GM12878 (cell line): Measurements from ENCODE around the gene SLC23A2. TPM values are rescaled to one million over a fixed set of nuclear protein-coding genes. Genes with fewer than 3 reads are reported as not detected.

Experiments used
- ATAC-seq: fragments of 200-7000 bp; cut with Tn5 transposase; 3 replicates; pipeline ENCODE4 v1.9.1; 2020; ENCODE audit warnings: mild to moderate bottlenecking, moderate library complexity
- BruUV-seq: library from RNA; stranded (reverse); fragments of 400-500 nt; replicated peaks from 2 replicates; lab custom pipeline; 2021; lab: Mats Ljungman, UMichigan
- CTCF ChIA-PET: fragments of 300-600 bp; sonication (Branson Sonifier 250); formaldehyde crosslinking; extraction: SDS; loops from one replicate; lab custom pipeline; 2021; ENCODE audit warnings: inconsistent platforms; lab: Yijun Ruan, JAX
- POLR2A ChIA-PET: fragments of 350-600 bp; formaldehyde crosslinking; extraction: SDS; loops from one replicate; lab custom pipeline; 2021; ENCODE audit warnings: inconsistent platforms; lab: Charles Lee
- RAD21 ChIA-PET: fragments of 300-600 bp; sonication (Branson Sonifier 250); formaldehyde crosslinking; loops from one replicate; lab custom pipeline; 2023; ENCODE audit warnings: antibody characterized with exemption; ENCODE audit not compliant: unreplicated experiment; lab: Charles Lee
- SMC1A ChIA-PET: fragments of 300-600 bp; sonication (Branson Sonifier 250); formaldehyde crosslinking; loops from one replicate; lab custom pipeline; 2023; ENCODE audit not compliant: unreplicated experiment, uncharacterized antibody; lab: Charles Lee
- DNase-seq: peaks from one replicate; pipeline ENCODE4 v3.0.0-alpha.2; 2011; ENCODE audit warnings: low read depth, low spot score
- FAIRE-seq: peaks from 3 replicates; lab custom pipeline; 2011; peaks lifted over from hg19 to GRCh38; lab: Jason Lieb, UNC
- H2AFZ ChIP-seq: 2 replicates; pipeline ENCODE4 v1.6.0; 2011; ENCODE audit warnings: low read depth, low read length, control low read depth; ENCODE audit not compliant: control insufficient read depth
- H3K27ac ChIP-seq: 2 replicates; pipeline ENCODE4 v1.5.1; 2011; ENCODE audit warnings: control low read depth; ENCODE audit not compliant: control insufficient read depth, insufficient read depth
- H3K27me3 ChIP-seq, 2 experiments: replicated peaks in 1 of 2; 2 replicates each; pipeline versions ENCODE4 v1.6.0 to v1.6.1; 2011; ENCODE audit warnings: low read length in 1 of 2; ENCODE audit not compliant: control insufficient read depth in 2 of 2, insufficient read depth in 2 of 2
- H3K36me3 ChIP-seq, 2 experiments: 2 replicates each; pipeline ENCODE4 v1.5.1; 2011; ENCODE audit warnings: low read length in 1 of 2; ENCODE audit not compliant: control insufficient read depth in 2 of 2, insufficient read depth in 2 of 2
- H3K4me1 ChIP-seq: 2 replicates; pipeline ENCODE4 v1.6.1; 2011; ENCODE audit warnings: mild to moderate bottlenecking, low read length, moderate library complexity, mixed read lengths; ENCODE audit not compliant: control insufficient read depth, insufficient read depth
- H3K4me2 ChIP-seq: 2 replicates; pipeline ENCODE4 v1.6.0; 2011; ENCODE audit warnings: control low read depth; ENCODE audit not compliant: control insufficient read depth, insufficient read depth
- H3K4me3 ChIP-seq: fragments of 200-600 bp; sonication (generic); 2 replicates; pipeline ENCODE4 v1.5.1; 2016
- H3K79me2 ChIP-seq: 2 replicates; pipeline ENCODE4 v1.6.0; 2011; ENCODE audit warnings: low read length; ENCODE audit not compliant: control insufficient read depth, insufficient read depth
- H3K9ac ChIP-seq: 2 replicates; pipeline ENCODE4 v1.8.0; 2011; ENCODE audit warnings: low read length, control low read depth, mixed read lengths; ENCODE audit not compliant: control insufficient read depth, insufficient read depth
- H3K9me3 ChIP-seq: replicated peaks from 3 replicates; pipeline ENCODE4 v1.5.1; 2011; ENCODE audit warnings: mild to moderate bottlenecking, low read length; ENCODE audit not compliant: control insufficient read depth, insufficient read depth
- H4K20me1 ChIP-seq: 2 replicates; pipeline ENCODE4 v1.6.0; 2011; ENCODE audit not compliant: control insufficient read depth, insufficient read depth
- ATF3 ChIP-seq: IDR thresholded peaks from 2 replicates; pipeline ENCODE4 v1.6.1; 2011; ENCODE audit warnings: low read depth, mild to moderate bottlenecking, low read length, moderate library complexity, borderline replicate concordance; ENCODE audit errors: extremely low read depth
- CBX3 ChIP-seq: fragments of 200-600 bp; sonication (generic); IDR thresholded peaks from 2 replicates; pipeline ENCODE4 v1.6.1; 2016; ENCODE audit warnings: low read depth, borderline replicate concordance
- CREB1 ChIP-seq: IDR thresholded peaks from 2 replicates; pipeline ENCODE4 v1.6.1; 2012; ENCODE audit warnings: low read depth, mild to moderate bottlenecking, inconsistent platforms
- HDGF ChIP-seq: fragments of 450-650 bp; IDR thresholded peaks from 2 replicates; pipeline ENCODE4 v1.6.1; 2016; ENCODE audit warnings: antibody characterized with exemption
- JUNB ChIP-seq: IDR thresholded peaks from 2 replicates; pipeline ENCODE4 v1.6.1; 2016; ENCODE audit warnings: antibody characterized with exemption, mild to moderate bottlenecking
- RFX5 ChIP-seq: IDR thresholded peaks from 2 replicates; pipeline ENCODE4 v1.6.1; 2011; ENCODE audit warnings: low read depth, low read length, improper control_type of control experiment
- SIX5 ChIP-seq: IDR thresholded peaks from 2 replicates; pipeline ENCODE4 v1.6.1; 2011; ENCODE audit warnings: mild to moderate bottlenecking, low read depth, low read length, moderate library complexity; ENCODE audit not compliant: severe bottlenecking
- SMC3 ChIP-seq: IDR thresholded peaks from 2 replicates; pipeline ENCODE4 v1.6.1; 2011; ENCODE audit warnings: low read length, improper control_type of control experiment, borderline replicate concordance
- WGBS: methylation state at CpG from one replicate; pipeline ENCODE4 v1.1.6; 2016; ENCODE audit warnings: low lambda C conversion rate; ENCODE audit not compliant: insufficient replicate concordance, insufficient coverage; ENCODE audit errors: missing lambda C conversion rate; 5-methylcytosine and 5-hydroxymethylcytosine counted together
- in situ Hi-C: fragments of 300-500 bp; cut with MboI; formaldehyde crosslinking; loops from 9 replicates; pipeline ENCODE4 v1.14.3; 2018; ENCODE audit warnings: mixed read lengths
- intact Hi-C: fragments of 100-400 bp; cut with micrococcal nuclease; formaldehyde crosslinking; loops from one replicate; pipeline ENCODE4 v1.14.2; 2022; ENCODE audit not compliant: unreplicated experiment
- polyA plus RNA-seq, 11 experiments: library from polyadenylated mRNA; depleted of rRNA in 4 of 11; unstranded in 6 of 11; stranded (reverse) in 5 of 11; fragments of >200 nt; fragmentation: Nextera tagmentation in 4 of 11; fragmentation: Illumina TruSeq in 1 of 11; extraction: Ambion mirVana in 4 of 11; extraction: Trizol in 1 of 11; gene quantifications; 1 replicate in 1 of 11; 2 replicates in 10 of 11; pipeline versions ENCODE4 v1.2.1 to v1.2.3, GENCODE V29; 2011 to 2016; ENCODE audit warnings: inconsistent platforms in 2 of 11, missing spikeins in 2 of 11, low read depth in 1 of 11
- total RNA-seq, 4 experiments: library from RNA; depleted of rRNA in 3 of 4; stranded (reverse); fragments of >200 nt in 3 of 4; fragmentation: Illumina TruSeq in 1 of 4; extraction: Trizol in 1 of 4; gene quantifications; 2 replicates each; pipeline versions ENCODE4 v1.2.1 to v1.2.3, GENCODE V29; 2013 to 2021
- TF ChIP-seq, protein P1 (sequence below), 3 experiments: IDR thresholded peaks in 2 of 3; conservative IDR thresholded peaks in 1 of 3; 2 replicates each; pipeline ENCODE4 v1.5.1; 2011; ENCODE audit warnings: low read depth in 3 of 3, low read length in 3 of 3, mild to moderate bottlenecking in 3 of 3, control low read depth in 2 of 3, moderate library complexity in 2 of 3, inconsistent platforms in 1 of 3, mixed read lengths in 1 of 3; ENCODE audit not compliant: control insufficient read depth in 2 of 3, insufficient read depth in 1 of 3; ENCODE audit errors: extremely low read depth in 1 of 3

Gene SLC23A2
- total and polyA plus RNA-seq, 10 of the 15 experiments (the other 5 are each of a cell fraction or from before 2014, with no cell fraction given): 4.4 to 56.1 (median 35.5) TPM

DNA sequence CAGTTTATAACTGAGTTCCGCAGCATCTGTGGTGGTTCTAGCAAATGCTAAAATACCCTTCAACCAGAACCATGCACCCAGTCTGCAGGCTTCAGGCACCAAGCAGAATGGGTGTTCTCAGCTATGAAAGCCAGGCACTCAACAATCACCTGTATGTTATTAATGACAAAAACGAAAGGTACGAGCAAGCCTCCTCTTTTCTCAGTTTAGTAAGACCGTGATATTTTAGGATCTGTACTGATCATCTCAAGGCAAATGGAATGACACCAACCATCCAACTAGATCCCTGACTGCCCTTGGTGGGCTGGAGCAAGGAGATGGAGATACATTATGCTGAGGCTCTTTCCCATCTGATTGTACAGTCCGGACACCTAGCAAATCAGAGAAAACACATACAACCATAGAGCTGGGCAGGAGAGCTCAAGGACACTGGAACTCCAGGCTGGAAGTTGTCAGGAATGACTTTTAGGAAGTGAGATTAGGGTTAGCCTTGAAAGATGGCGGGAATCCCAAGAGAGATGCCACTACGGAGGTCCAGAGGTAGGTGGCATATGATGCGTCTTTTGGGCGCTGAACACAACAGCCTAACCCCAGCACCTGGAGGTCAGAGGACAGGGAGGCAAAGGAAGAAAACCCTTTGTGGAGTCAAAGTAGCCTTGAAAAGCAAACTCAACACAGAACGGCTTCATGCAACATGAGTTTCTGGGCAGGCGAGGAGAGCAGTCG, 33.4 kb downstream of the SLC23A2 start (continued):
- no peak for TF ChIP-seq HDGF
- TF ChIP-seq CREB1: no peak
- TF ChIP-seq RFX5: no peak
- no peak for TF ChIP-seq CBX3
- TF ChIP-seq SMC3: no peak
- no peak for TF ChIP-seq SIX5
- no peak for TF ChIP-seq ATF3

DNA sequence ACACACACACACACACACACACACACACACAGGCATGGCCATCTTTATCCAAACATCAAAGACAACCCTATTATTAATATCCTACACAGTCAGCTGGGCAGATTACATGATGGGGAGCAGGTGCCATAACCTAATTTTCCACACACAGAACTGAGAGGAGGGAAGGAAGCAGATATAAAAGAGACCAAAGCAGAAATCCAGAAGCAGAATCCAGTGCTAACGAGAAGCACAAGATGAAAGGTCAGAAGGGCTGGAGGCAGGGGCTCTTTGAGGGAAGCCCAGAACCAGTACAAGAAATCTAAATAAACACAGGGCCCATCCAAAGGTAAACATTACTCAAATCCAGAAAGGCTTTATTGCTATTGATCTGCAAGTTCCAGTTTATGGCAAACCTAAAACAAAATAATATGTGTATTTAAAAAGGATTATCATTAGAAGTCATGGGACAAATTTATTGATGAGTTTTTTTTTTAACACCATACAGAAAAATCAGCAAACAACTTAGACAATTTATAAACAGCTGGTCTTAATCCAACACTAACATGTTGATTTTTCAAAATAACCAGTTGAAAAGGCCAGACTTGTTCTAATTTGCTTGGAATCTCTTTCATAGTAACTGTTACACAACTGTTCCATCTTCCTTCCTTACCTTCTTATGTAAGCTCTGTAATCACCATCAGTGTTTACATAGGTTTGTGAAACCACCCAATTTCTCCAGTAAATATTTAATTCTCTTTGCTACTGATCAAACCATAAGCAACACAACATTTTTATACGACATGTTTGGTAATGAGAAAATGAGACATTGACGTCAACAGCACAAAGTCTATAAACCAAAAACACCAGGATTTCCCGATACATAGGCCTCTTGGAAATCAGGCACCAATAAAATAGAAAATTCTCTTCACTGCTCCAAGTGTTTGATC, 34.2 kb downstream of the SLC23A2 start:
- RAD21 ChIA-PET: interaction anchor here (1.2 kb wide), 1 partner anchor 32 kb away, joined by 4 read pairs; no protein-coding TSS in a partner anchor
- Histone ChIP-seq H2AFZ (no peak overlapping the region), H3K4me3 (no peak overlapping the region), H3K27me3 (no peaks in the 10 kb centered on the region), H4K20me1 (no peaks in the 10 kb centered on the region), H3K4me1 (peaks cover 4% of the 10 kb centered on the region), H3K79me2 (no peaks in the 10 kb centered on the region), H3K4me2 (no peak overlapping the region), H3K9me3 (no peaks in the 10 kb centered on the region), H3K9ac (no peak overlapping the region), H3K36me3 (peaks cover 0 to 2% of the 10 kb centered on the region in 2 experiments; a peak in 2 of 4 replicates)
- in situ Hi-C loops (no loop called here), intact Hi-C loops (no loop called here)
- WGBS: 53% methylated on average over 4 of the region's 4 CpGs
- CTCF ChIA-PET: interaction anchor here (0.6 to 6.7 kb wide), 8 partner anchors 12 to 208 kb away, joined by 3 to 26 read pairs (median 4); no protein-coding TSS in a partner anchor
- ATAC-seq (no peak), DNase-seq (no peak), FAIRE-seq (no peak)
- POLR2A ChIA-PET: interaction anchor here (0.6 to 0.8 kb wide), 2 partner anchors 11 to 207 kb away, joined by 3 read pairs; no protein-coding TSS in a partner anchor
- no TSS peak for BruUV-seq
- TF ChIP-seq JUNB: peak; percentile 34; the same call in 1 of the 2 replicates
- TF ChIP-seq, protein P1, sequence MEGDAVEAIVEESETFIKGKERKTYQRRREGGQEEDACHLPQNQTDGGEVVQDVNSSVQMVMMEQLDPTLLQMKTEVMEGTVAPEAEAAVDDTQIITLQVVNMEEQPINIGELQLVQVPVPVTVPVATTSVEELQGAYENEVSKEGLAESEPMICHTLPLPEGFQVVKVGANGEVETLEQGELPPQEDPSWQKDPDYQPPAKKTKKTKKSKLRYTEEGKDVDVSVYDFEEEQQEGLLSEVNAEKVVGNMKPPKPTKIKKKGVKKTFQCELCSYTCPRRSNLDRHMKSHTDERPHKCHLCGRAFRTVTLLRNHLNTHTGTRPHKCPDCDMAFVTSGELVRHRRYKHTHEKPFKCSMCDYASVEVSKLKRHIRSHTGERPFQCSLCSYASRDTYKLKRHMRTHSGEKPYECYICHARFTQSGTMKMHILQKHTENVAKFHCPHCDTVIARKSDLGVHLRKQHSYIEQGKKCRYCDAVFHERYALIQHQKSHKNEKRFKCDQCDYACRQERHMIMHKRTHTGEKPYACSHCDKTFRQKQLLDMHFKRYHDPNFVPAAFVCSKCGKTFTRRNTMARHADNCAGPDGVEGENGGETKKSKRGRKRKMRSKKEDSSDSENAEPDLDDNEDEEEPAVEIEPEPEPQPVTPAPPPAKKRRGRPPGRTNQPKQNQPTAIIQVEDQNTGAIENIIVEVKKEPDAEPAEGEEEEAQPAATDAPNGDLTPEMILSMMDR (IDR thresholded peaks at IDR 0.05 in 2 of 3, conservative IDR thresholded peaks at IDR 0.05 in 1 of 3; ENCODE audit: control insufficient read depth in 2 of 3, extremely low read depth in 1 of 3, insufficient read depth in 1 of 3, low read depth in 3 of 3, low read length in 3 of 3): no peak
- TF ChIP-seq, all 136 proteins: peak for 1
- SMC1A ChIA-PET: interaction anchor here (0.7 to 2.1 kb wide), 9 partner anchors 9 to 140 kb away, joined by 3 to 13 read pairs (median 4); no protein-coding TSS in a partner anchor
- H3K27ac ChIP-seq: no peak overlapping the region
